ENCODE measurements around the gene NHSL1. TPM values are rescaled to one million over a fixed set of nuclear protein-coding genes. Genes with fewer than 3 reads are reported as not detected.

The NHSL1 gene
- total RNA-seq, 3 donors from 2014 or later, result 15.4 to 17.4 (median 16.5) TPM

DNA sequence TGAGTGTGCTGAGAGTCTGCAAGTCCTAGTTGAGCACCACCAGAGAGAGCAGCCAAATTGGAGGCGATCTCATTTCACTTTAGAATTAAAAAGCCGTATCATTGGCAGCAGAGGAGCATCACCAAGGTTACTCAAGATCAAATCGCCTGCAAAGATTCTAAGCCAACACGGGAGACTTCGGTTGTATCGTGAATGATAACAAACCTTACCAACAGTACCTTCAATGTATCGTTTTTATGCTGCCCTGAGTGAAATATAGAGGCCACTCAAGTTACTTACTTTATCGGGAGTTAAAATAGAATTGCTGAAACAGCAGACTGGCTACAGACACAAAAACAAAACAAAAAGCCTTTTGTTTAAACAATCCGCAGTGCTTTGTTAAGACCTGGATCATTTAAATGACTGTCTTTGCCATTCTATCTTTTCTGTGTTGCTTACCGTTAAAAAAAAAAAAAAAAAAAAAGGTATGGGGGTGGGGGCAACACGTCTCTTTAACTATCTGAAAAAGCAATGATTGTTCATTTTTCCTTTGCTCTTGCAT, 14.2 kb downstream of the NHSL1 start:
- TF ChIP-seq POLR2A (IDR thresholded peaks at IDR 0.05), result no peak
- TF ChIP-seq, protein P1, sequence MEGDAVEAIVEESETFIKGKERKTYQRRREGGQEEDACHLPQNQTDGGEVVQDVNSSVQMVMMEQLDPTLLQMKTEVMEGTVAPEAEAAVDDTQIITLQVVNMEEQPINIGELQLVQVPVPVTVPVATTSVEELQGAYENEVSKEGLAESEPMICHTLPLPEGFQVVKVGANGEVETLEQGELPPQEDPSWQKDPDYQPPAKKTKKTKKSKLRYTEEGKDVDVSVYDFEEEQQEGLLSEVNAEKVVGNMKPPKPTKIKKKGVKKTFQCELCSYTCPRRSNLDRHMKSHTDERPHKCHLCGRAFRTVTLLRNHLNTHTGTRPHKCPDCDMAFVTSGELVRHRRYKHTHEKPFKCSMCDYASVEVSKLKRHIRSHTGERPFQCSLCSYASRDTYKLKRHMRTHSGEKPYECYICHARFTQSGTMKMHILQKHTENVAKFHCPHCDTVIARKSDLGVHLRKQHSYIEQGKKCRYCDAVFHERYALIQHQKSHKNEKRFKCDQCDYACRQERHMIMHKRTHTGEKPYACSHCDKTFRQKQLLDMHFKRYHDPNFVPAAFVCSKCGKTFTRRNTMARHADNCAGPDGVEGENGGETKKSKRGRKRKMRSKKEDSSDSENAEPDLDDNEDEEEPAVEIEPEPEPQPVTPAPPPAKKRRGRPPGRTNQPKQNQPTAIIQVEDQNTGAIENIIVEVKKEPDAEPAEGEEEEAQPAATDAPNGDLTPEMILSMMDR (IDR thresholded peaks at IDR 0.05), result no peak
- no peak for TF ChIP-seq POLR2AphosphoS5 (IDR thresholded peaks at IDR 0.05)
- Histone ChIP-seq H3K4me1 (no peaks in the 10 kb centered on the region), H3K4me3 (peak overlapping the region; percentile 18 to 59 (median 36)), H3K27ac (peak overlapping the region; percentile 72 to 81), H3K36me3 (no peaks in the 10 kb centered on the region), H3K9me3 (no peaks in the 10 kb centered on the region), H3K27me3 (no peaks in the 10 kb centered on the region)
- intact Hi-C loops (cut with DNase I; ENCODE audit: low total_unique reads), result no loop called here
- DNase-seq (ENCODE audit: low spot score in 2 of 2), result no peak

DNA sequence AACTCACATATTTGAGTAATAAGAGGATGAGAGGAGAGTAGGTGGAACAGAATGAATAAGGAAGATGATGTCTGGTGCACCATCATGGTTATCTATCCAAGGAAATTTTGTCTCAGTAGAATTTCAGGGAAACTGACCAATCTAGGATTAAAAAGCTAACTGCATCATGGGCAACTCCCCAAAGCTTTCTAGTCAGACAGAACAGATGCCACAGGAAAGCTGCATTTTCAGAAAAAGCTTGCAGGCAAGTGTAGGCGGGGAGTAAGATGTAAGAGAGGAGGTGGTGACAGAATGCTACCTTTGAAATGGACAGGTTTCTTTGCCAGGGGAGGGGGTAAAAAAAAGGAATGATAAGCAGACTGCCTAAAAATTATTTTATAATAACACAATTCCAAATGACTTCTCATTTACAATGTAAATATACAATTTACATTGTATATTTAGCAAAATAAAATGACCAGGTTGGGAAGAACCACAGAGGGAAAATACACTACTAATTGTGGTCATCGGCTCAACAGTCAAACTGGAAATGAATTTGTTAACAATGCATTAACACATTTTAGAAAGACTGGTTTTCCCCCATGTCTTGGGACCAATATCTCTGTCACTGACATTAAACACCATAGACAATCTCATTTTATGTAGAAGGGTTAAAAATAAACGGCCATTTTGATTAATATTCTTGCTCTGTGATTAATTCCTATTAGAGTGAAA, 15.1 kb downstream of the NHSL1 start:
- no peaks in the 10 kb centered on the region for H3K4me1 ChIP-seq
- TF ChIP-seq POLR2A (IDR thresholded peaks at IDR 0.05), result no peak
- TF ChIP-seq, protein P1 (IDR thresholded peaks at IDR 0.05), result no peak
- TF ChIP-seq POLR2AphosphoS5 (IDR thresholded peaks at IDR 0.05), result no peak
- H3K36me3 ChIP-seq, result no peaks in the 10 kb centered on the region
- H3K4me3 ChIP-seq, result no peak overlapping the region
- DNase-seq (ENCODE audit: low spot score in 2 of 2), result no peak
- intact Hi-C loops (cut with DNase I; ENCODE audit: low total_unique reads), result no loop called here
- no peaks in the 10 kb centered on the region for H3K27me3 ChIP-seq
- no peaks in the 10 kb centered on the region for H3K9me3 ChIP-seq
- peak overlapping the region; percentile 72 to 81 for H3K27ac ChIP-seq

DNA sequence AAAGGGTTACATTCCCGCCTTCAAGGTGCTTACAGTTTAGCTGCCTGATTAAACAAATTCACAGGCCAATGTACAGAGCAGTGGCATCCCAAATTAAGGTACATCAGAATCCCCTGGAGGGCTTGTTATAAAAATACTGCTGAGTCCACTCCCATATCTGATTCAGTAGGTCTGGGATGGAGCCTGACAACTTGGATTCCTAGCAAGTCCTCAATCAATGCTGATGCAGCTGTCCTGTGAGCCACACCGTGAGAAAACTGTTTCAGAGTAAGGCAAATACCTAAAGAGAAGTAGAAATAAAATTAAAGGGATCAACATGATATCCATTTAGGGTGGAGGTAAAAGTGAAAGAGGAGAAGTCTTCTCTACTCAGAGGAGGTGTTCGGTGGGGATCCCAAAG, 16.5 kb downstream of the NHSL1 start:
- intact Hi-C loops (cut with DNase I; ENCODE audit: low total_unique reads), result no loop called here
- no peak for DNase-seq (ENCODE audit: low spot score in 2 of 2)
- no peaks in the 10 kb centered on the region for H3K4me1 ChIP-seq
- peak overlapping the region; percentile 27 to 37 for H3K27ac ChIP-seq
- TF ChIP-seq, protein P1 (IDR thresholded peaks at IDR 0.05), result no peak
- TF ChIP-seq POLR2AphosphoS5 (IDR thresholded peaks at IDR 0.05) (no peak), POLR2A (IDR thresholded peaks at IDR 0.05) (no peak)
- no peaks in the 10 kb centered on the region for H3K36me3 ChIP-seq
- H3K27me3 ChIP-seq, result no peaks in the 10 kb centered on the region
- no peak overlapping the region for H3K4me3 ChIP-seq
- H3K9me3 ChIP-seq, result no peaks in the 10 kb centered on the region

DNA sequence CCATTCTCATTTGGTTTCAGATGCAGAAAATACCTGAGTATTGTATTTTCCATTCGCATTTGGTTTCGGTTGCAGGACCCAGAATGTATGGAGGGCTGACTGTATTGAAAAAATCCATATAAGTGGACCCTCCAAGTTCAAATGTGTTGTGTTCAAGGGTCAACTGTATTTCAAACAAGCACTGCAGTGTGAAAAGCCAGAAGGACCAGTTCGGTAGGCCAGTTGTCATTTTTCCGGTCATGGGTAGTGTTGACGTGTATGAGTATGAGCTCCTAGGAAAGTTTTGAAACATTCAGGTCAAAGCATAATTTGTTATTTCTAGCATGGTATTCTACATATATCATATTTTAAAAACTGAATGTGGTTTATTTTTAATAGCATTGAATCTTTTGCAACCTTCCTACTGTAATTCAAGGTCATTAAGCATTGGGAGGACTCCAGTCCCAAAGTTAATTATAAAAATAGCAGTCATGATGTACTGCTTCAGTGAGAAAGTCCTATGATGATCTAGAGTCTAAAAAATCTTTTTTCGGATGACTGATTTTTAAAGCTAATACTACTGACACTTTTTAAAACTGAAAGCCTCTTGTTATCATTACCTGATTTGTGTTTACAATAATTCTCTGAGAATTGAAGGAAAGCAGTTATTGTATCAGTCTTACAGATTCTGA, 18.9 kb downstream of the NHSL1 start:
- Histone ChIP-seq H3K4me1 (no peaks in the 10 kb centered on the region), H3K9me3 (no peaks in the 10 kb centered on the region), H3K36me3 (no peaks in the 10 kb centered on the region), H3K27ac (no peak overlapping the region), H3K27me3 (no peaks in the 10 kb centered on the region), H3K4me3 (no peak overlapping the region)
- DNase-seq (ENCODE audit: low spot score in 2 of 2), result no peak
- intact Hi-C loops (cut with DNase I; ENCODE audit: low total_unique reads), result no loop called here
- TF ChIP-seq, protein P1 (IDR thresholded peaks at IDR 0.05), result no peak
- no peak for TF ChIP-seq POLR2AphosphoS5 (IDR thresholded peaks at IDR 0.05)
- no peak for TF ChIP-seq POLR2A (IDR thresholded peaks at IDR 0.05)

Measured in breast epithelium (tissue), 4 donors.